ENCODE results near the gene CD3G. TPM values are rescaled to one million over a fixed set of nuclear protein-coding genes. Genes with fewer than 3 reads are reported as not detected.

CD3G gene
- total and polyA plus RNA-seq, 2 of the 4 experiments (the other 2 are of a cell fraction): not detected

DNA sequence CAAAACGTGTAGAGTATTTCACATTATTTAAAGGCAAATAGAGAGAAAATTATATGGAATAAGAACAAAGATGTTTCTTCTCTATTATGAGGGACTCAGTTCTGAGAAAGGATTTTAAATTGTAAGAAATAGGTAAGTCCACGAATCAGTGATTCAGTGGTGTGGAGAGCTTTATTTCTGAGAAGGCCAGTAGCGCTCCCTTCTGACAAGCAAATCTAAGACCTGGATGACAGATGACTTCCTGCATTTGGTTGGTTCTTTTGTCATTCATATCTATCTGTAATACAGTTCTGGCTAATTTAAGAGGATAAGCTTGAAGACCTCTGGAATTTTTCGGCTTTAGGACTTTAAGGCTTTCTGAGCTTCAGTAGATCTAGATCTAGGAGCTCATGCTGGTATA is 32.6 kb upstream of the CD3G start:
- CTCF ChIA-PET: no interaction called here
- no peak overlapping the region for H2BK5ac ChIP-seq (ENCODE audit: low read depth, low read length, poor library complexity, severe bottlenecking)
- no peak for DNase-seq

More for the DNA sequence above, 32.6 kb upstream of the CD3G start:
- Histone ChIP-seq H3K27ac (ENCODE audit: insufficient read depth, low read length) (no peak overlapping the region), H3K4ac (ENCODE audit: low read depth, low read length) (no peak overlapping the region), H2AK5ac (ENCODE audit: low read depth, low read length) (no peak overlapping the region), H3K79me1 (ENCODE audit: low read depth in 1 of 2, low read length in 2 of 2) (no peaks in the 10 kb centered on the region), H2BK20ac (ENCODE audit: low read depth, low read length) (no peak overlapping the region), H2AK9ac (replicated peaks; ENCODE audit: low read depth, low read length, poor library complexity) (no peak overlapping the region), H3K4me1 (ENCODE audit: control insufficient read depth, insufficient read depth, low read length) (no peaks in the 10 kb centered on the region), H2BK15ac (ENCODE audit: low read depth, low read length) (no peak overlapping the region), H2BK120ac (ENCODE audit: low read depth, low read length) (no peak overlapping the region), H3K4me3 (ENCODE audit: insufficient read depth, low read depth, low read length) (no peak overlapping the region), H3K18ac (ENCODE audit: low read depth, low read length) (no peak overlapping the region), H4K20me1 (ENCODE audit: insufficient read depth, low read length) (no peaks in the 10 kb centered on the region), H3K9me3 (ENCODE audit: control insufficient read depth, insufficient read depth, low read length) (no peaks in the 10 kb centered on the region), H2AFZ (replicated peaks; ENCODE audit: low read length, poor library complexity) (no peak overlapping the region), H3K4me2 (ENCODE audit: low read depth, low read length) (no peak overlapping the region), H3K9me1 (ENCODE audit: insufficient read depth, low read length) (no peaks in the 10 kb centered on the region), H4K91ac (ENCODE audit: insufficient read depth, low read depth, low read length) (no peak overlapping the region), H4K5ac (ENCODE audit: low read depth, low read length) (no peak overlapping the region), H4K8ac (ENCODE audit: low read depth in 2 of 2, low read length in 2 of 2) (no peak overlapping the region), H3K56ac (ENCODE audit: extremely low read depth, insufficient read depth, low read length) (no peak overlapping the region), H3K36me3 (ENCODE audit: control insufficient read depth, insufficient read depth, low read length) (no peaks in the 10 kb centered on the region), H3K14ac (replicated peaks; ENCODE audit: low read depth, low read length) (no peak overlapping the region), H3K9ac (ENCODE audit: low read depth, low read length) (no peak overlapping the region), H3K27me3 (ENCODE audit: control insufficient read depth, insufficient read depth, low read length) (peaks cover 16% of the 10 kb centered on the region; the same call in 1 of the 2 replicates), H3K23ac (ENCODE audit: low read depth, low read length) (no peak overlapping the region)
- TF ChIP-seq, protein P1, sequence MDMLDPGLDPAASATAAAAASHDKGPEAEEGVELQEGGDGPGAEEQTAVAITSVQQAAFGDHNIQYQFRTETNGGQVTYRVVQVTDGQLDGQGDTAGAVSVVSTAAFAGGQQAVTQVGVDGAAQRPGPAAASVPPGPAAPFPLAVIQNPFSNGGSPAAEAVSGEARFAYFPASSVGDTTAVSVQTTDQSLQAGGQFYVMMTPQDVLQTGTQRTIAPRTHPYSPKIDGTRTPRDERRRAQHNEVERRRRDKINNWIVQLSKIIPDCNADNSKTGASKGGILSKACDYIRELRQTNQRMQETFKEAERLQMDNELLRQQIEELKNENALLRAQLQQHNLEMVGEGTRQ (IDR thresholded peaks at IDR 0.05; ENCODE audit: low read depth, low read length): no peak
- TF ChIP-seq, protein P2, sequence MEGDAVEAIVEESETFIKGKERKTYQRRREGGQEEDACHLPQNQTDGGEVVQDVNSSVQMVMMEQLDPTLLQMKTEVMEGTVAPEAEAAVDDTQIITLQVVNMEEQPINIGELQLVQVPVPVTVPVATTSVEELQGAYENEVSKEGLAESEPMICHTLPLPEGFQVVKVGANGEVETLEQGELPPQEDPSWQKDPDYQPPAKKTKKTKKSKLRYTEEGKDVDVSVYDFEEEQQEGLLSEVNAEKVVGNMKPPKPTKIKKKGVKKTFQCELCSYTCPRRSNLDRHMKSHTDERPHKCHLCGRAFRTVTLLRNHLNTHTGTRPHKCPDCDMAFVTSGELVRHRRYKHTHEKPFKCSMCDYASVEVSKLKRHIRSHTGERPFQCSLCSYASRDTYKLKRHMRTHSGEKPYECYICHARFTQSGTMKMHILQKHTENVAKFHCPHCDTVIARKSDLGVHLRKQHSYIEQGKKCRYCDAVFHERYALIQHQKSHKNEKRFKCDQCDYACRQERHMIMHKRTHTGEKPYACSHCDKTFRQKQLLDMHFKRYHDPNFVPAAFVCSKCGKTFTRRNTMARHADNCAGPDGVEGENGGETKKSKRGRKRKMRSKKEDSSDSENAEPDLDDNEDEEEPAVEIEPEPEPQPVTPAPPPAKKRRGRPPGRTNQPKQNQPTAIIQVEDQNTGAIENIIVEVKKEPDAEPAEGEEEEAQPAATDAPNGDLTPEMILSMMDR (conservative IDR thresholded peaks at IDR 0.05; ENCODE audit: low read depth, low read length): no peak
- TF ChIP-seq RAD21 (IDR thresholded peaks at IDR 0.05; ENCODE audit: low read length): no peak
- no peak for TF ChIP-seq FOS (IDR thresholded peaks at IDR 0.05; ENCODE audit: low read depth, low read length)
- no peak for TF ChIP-seq MAFK (IDR thresholded peaks at IDR 0.05; ENCODE audit: low read depth, low read length)
- TF ChIP-seq RCOR1 (IDR thresholded peaks at IDR 0.05; ENCODE audit: insufficient replicate concordance, low read length): no peak
- TF ChIP-seq BHLHE40 (IDR thresholded peaks at IDR 0.05; ENCODE audit: low read depth, low read length): no peak
- TF ChIP-seq MAZ (IDR thresholded peaks at IDR 0.05; ENCODE audit: borderline replicate concordance, low read depth, low read length): no peak
- no peak for TF ChIP-seq POLR2A (IDR thresholded peaks at IDR 0.05; ENCODE audit: low read depth, low read length)
- no peak for TF ChIP-seq CEBPB (IDR thresholded peaks at IDR 0.05; ENCODE audit: low read depth, low read length)
- TF ChIP-seq MXI1 (IDR thresholded peaks at IDR 0.05; ENCODE audit: borderline replicate concordance, low read depth, low read length): no peak
- POLR2A ChIA-PET (ENCODE audit: unreplicated experiment): no interaction called here
- no TSS peak for BruUV-seq (replicated peaks)
- intact Hi-C loops (cut with micrococcal nuclease): no loop called here
- dilution Hi-C loops (cut with HindIII; ENCODE audit: low sequenced_read_pairs, unreplicated experiment): no loop called here
- in situ Hi-C loops (cut with MboI; ENCODE audit: low sequenced_read_pairs): no loop called here
- WGBS, 2 experiments (ENCODE audit: extremely low coverage in 2 of 2, insufficient read length in 1 of 2): no CpG with 5 or more reads among the region's 4 CpGs
- no peak for ATAC-seq (ENCODE audit: low read depth)

All from IMR-90 (cell line).